HepG2 (cell line): ENCODE measurements around the gene GDAP1L1. TPM values are rescaled to one million over a fixed set of nuclear protein-coding genes. Genes with fewer than 3 reads are reported as not detected.

Source experiments
- AGO1 ChIP-seq: fragments of 200-400 bp; formaldehyde crosslinking; IDR thresholded peaks from 2 replicates; pipeline ENCODE4 v1.6.1; 2017; ENCODE audit warnings: mild to moderate bottlenecking, low read depth, low read length, moderate library complexity; ENCODE audit not compliant: poor library complexity, severe bottlenecking
- ARHGAP35 ChIP-seq: sonication (generic); formaldehyde crosslinking; IDR thresholded peaks from 2 replicates; pipeline ENCODE4 v1.9.0; 2022; ENCODE audit warnings: mild to moderate bottlenecking, inconsistent platforms, moderate library complexity, missing genetic modification reagents, borderline replicate concordance
- ARID2 ChIP-seq: sonication (generic); formaldehyde crosslinking; IDR thresholded peaks from 2 replicates; pipeline ENCODE4 v1.8.1; 2022; ENCODE audit warnings: mild to moderate bottlenecking, missing genetic modification reagents, borderline replicate concordance
- JUND ChIP-seq: sonication (generic); formaldehyde crosslinking; IDR thresholded peaks from 2 replicates; pipeline ENCODE4 v1.8.0; 2022; ENCODE audit warnings: mild to moderate bottlenecking, missing genetic modification reagents
- MAZ ChIP-seq, 2 experiments: sonication (generic) in 1 of 2; formaldehyde crosslinking in 1 of 2; IDR thresholded peaks; 2 replicates each; pipeline versions ENCODE4 v1.5.0 to v1.6.1; 2012 to 2020; ENCODE audit warnings: low read depth in 2 of 2, mild to moderate bottlenecking in 2 of 2, borderline replicate concordance in 1 of 2, improper control_type of control experiment in 1 of 2, low read length in 1 of 2, missing genetic modification reagents in 1 of 2, moderate library complexity in 1 of 2
- MTF1 ChIP-seq: sonication (generic); formaldehyde crosslinking; IDR thresholded peaks from 2 replicates; pipeline ENCODE4 v1.5.0; 2020; ENCODE audit warnings: missing genetic modification reagents
- MXI1 ChIP-seq: IDR thresholded peaks from 3 replicates; pipeline ENCODE4 v1.6.1; 2012; ENCODE audit warnings: low read depth, low read length, inconsistent platforms, borderline replicate concordance
- NAIF1 ChIP-seq: sonication (generic); formaldehyde crosslinking; IDR thresholded peaks from 2 replicates; pipeline ENCODE4 v1.5.0; 2020; ENCODE audit warnings: mild to moderate bottlenecking, missing genetic modification reagents, borderline replicate concordance
- NFIC ChIP-seq: IDR thresholded peaks from 2 replicates; pipeline ENCODE4 v1.6.1; 2012; ENCODE audit warnings: mild to moderate bottlenecking, low read length, inconsistent platforms
- ONECUT2 ChIP-seq: sonication (generic); formaldehyde crosslinking; IDR thresholded peaks from 2 replicates; pipeline ENCODE4 v1.4.0; 2020; ENCODE audit warnings: missing genetic modification reagents
- SMYD3 ChIP-seq: sonication (generic); formaldehyde crosslinking; IDR thresholded peaks from 2 replicates; pipeline ENCODE4 v1.8.1; 2023; ENCODE audit warnings: mild to moderate bottlenecking, missing genetic modification reagents
- TBX2 ChIP-seq: sonication (generic); formaldehyde crosslinking; IDR thresholded peaks from 2 replicates; pipeline ENCODE4 v1.5.0; 2020; ENCODE audit warnings: missing genetic modification reagents, mild to moderate bottlenecking, borderline replicate concordance
- TCF7L2 ChIP-seq: IDR thresholded peaks from 2 replicates; pipeline ENCODE4 v1.6.1; 2011; ENCODE audit warnings: mild to moderate bottlenecking, low read depth, low read length, moderate library complexity
- YEATS4 ChIP-seq: sonication (generic); formaldehyde crosslinking; IDR thresholded peaks from 2 replicates; pipeline ENCODE4 v1.4.0; 2020; ENCODE audit warnings: missing genetic modification reagents, borderline replicate concordance
- ZBTB49 ChIP-seq: sonication (generic); formaldehyde crosslinking; IDR thresholded peaks from 2 replicates; pipeline ENCODE4 v1.4.0; 2020; ENCODE audit warnings: missing genetic modification reagents, borderline replicate concordance
- ZNF121 ChIP-seq: sonication (generic); formaldehyde crosslinking; IDR thresholded peaks from 2 replicates; pipeline ENCODE4 v1.5.0; 2020; ENCODE audit warnings: mild to moderate bottlenecking, missing genetic modification reagents
- ZNF263 ChIP-seq: sonication (generic); formaldehyde crosslinking; IDR thresholded peaks from 2 replicates; pipeline ENCODE4 v1.4.0; 2020; ENCODE audit warnings: missing genetic modification reagents
- ZNF331 ChIP-seq: sonication (generic); formaldehyde crosslinking; IDR thresholded peaks from 2 replicates; pipeline ENCODE4 v1.4.0; 2020; ENCODE audit warnings: missing genetic modification reagents
- ZNF33A ChIP-seq: sonication (generic); formaldehyde crosslinking; IDR thresholded peaks from 2 replicates; pipeline ENCODE4 v1.5.1; 2020; ENCODE audit warnings: missing genetic modification reagents, mild to moderate bottlenecking, moderate library complexity, borderline replicate concordance
- ZNF550 ChIP-seq: sonication (generic); formaldehyde crosslinking; IDR thresholded peaks from 2 replicates; pipeline ENCODE4 v1.4.0; 2020; ENCODE audit warnings: mild to moderate bottlenecking, missing genetic modification reagents, borderline replicate concordance
- ZNF609 ChIP-seq: sonication (generic); formaldehyde crosslinking; IDR thresholded peaks from 2 replicates; pipeline ENCODE4 v1.4.0; 2020; ENCODE audit warnings: mild to moderate bottlenecking, missing genetic modification reagents, borderline replicate concordance
- ZSCAN12 ChIP-seq: sonication (generic); formaldehyde crosslinking; IDR thresholded peaks from 2 replicates; pipeline ENCODE4 v1.9.0; 2021; ENCODE audit warnings: mild to moderate bottlenecking, missing genetic modification reagents
- polyA plus RNA-seq, 8 experiments: library from polyadenylated mRNA; depleted of rRNA in 3 of 8; stranded (reverse) in 7 of 8; unstranded in 1 of 8; fragments of >200 nt; fragmentation: Illumina TruSeq in 4 of 8; extraction: Trizol in 4 of 8; gene quantifications; 2 replicates each; pipeline versions ENCODE4 v1.2.1 to v1.2.3, GENCODE V29; 2011 to 2016; ENCODE audit warnings: low read depth in 4 of 8, missing spikeins in 1 of 8, mixed read lengths in 1 of 8; ENCODE audit not compliant: insufficient read depth in 1 of 8
- total RNA-seq, 5 experiments: library from RNA; depleted of rRNA; stranded (reverse); fragments of >200 nt; fragmentation: Illumina TruSeq; extraction: Trizol; gene quantifications; 2 replicates each; pipeline ENCODE4 v1.2.3, GENCODE V29; 2016; ENCODE audit warnings: low read depth in 1 of 5
- TF ChIP-seq, protein P1 (sequence below): IDR thresholded peaks from 2 replicates; pipeline ENCODE4 v1.6.1; 2016; ENCODE audit warnings: missing compliant biosample characterization, missing genetic modification reagents, borderline replicate concordance

The GDAP1L1 gene
- total and polyA plus RNA-seq, 2 of the 13 experiments (the other 11 are each of a cell fraction or from before 2014, with no cell fraction given): 0.04 TPM; not detected in 1

GRCh38 chr20:44206132-44206531 is 41.0 kb upstream of the GDAP1L1 start (continued):
- no peak for TF ChIP-seq ZNF609 (CRISPR knock-in tag)
- TF ChIP-seq ARHGAP35 (CRISPR knock-in tag): no peak
- TF ChIP-seq ZNF550: no peak
- TF ChIP-seq ZSCAN12 (CRISPR knock-in tag): 0 out of 2 replicates have a peak, but pooled peaks have one; percentile 30
- no peak for TF ChIP-seq MTF1 (CRISPR knock-in tag)
- TF ChIP-seq ZBTB49: no peak
- no peak for TF ChIP-seq ZNF263 (CRISPR knock-in tag)
- no peak for TF ChIP-seq MAZ (IDR thresholded peaks at IDR 0.05; ENCODE audit: borderline replicate concordance, low read depth, low read length)
- TF ChIP-seq MAZ (CRISPR knock-in tag; IDR thresholded peaks at IDR 0.05; ENCODE audit: low read depth): no peak
- no peak for TF ChIP-seq TCF7L2
- TF ChIP-seq TBX2 (CRISPR knock-in tag): peak; percentile 64; the same call in 1 of the 2 replicates
- TF ChIP-seq SMYD3 (CRISPR knock-in tag): no peak
- TF ChIP-seq MXI1: peak; percentile 63; the same call in 1 of the 3 replicates
- no peak for TF ChIP-seq ZNF121
- TF ChIP-seq JUND (CRISPR knock-in tag): no peak
- TF ChIP-seq ONECUT2 (CRISPR knock-in tag): peak; percentile 87
- TF ChIP-seq ARID2 (CRISPR knock-in tag): no peak
- no peak for TF ChIP-seq ZNF33A (CRISPR knock-in tag)
- no peak for TF ChIP-seq NFIC
- 0 out of 2 replicates have a peak, but pooled peaks have one; percentile 41 for TF ChIP-seq YEATS4 (CRISPR knock-in tag)
- TF ChIP-seq, protein P1, sequence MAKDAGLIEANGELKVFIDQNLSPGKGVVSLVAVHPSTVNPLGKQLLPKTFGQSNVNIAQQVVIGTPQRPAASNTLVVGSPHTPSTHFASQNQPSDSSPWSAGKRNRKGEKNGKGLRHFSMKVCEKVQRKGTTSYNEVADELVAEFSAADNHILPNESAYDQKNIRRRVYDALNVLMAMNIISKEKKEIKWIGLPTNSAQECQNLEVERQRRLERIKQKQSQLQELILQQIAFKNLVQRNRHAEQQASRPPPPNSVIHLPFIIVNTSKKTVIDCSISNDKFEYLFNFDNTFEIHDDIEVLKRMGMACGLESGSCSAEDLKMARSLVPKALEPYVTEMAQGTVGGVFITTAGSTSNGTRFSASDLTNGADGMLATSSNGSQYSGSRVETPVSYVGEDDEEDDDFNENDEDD (CRISPR knock-in tag): no peak
- no peak for TF ChIP-seq NAIF1 (CRISPR knock-in tag)
- TF ChIP-seq AGO1: no peak
- peak; percentile 53; the same call in 1 of the 2 replicates for TF ChIP-seq ZNF331 (CRISPR knock-in tag)
